Adrenal gland (tissue), 12 donors: ENCODE measurements around the gene RPUSD4. TPM values are rescaled to one million over a fixed set of nuclear protein-coding genes. Genes with fewer than 3 reads are reported as not detected.

Experiments
- DNase-seq, 7 donors: peaks; one replicate each; pipeline ENCODE4 v3.0.0-alpha.2; 2019 to 2020
- H3K27ac ChIP-seq, 5 donors: fragments of 200-600 bp; sonication (generic) in 4 of 5; 1 replicate in 3 of 5; 2 replicates in 2 of 5; pipeline versions ENCODE4 v1.5.1 to v1.8.0; 2016 to 2020; ENCODE audit warnings: mild to moderate bottlenecking in 1 of 5
- H3K27me3 ChIP-seq: fragments of 200-600 bp; 2 replicates; pipeline ENCODE4 v1.8.0; 2021
- H3K36me3 ChIP-seq, 2 donors: fragments of 200-600 bp; replicated peaks in 1 of 2; 1 replicate in 1 of 2; 2 replicates in 1 of 2; pipeline versions ENCODE4 v1.5.1 to v1.8.0; 2018 to 2022
- H3K4me1 ChIP-seq, 2 donors: fragments of 200-600 bp; replicated peaks in 1 of 2; 1 replicate in 1 of 2; 2 replicates in 1 of 2; pipeline versions ENCODE4 v1.5.1 to v1.8.0; 2018 to 2021
- H3K4me3 ChIP-seq, 4 donors: fragments of 200-600 bp; sonication (generic) in 3 of 4; one replicate each; pipeline ENCODE4 v1.5.1; 2016 to 2018
- H3K9me3 ChIP-seq, 3 donors: fragments of 200-600 bp; sonication (generic) in 1 of 3; replicated peaks in 1 of 3; 1 replicate in 2 of 3; 2 replicates in 1 of 3; pipeline versions ENCODE4 v1.5.1 to v1.8.0; 2016 to 2021
- CTCF ChIP-seq, 6 experiments: fragments of 450-650 bp in 4 of 6; fragments of 200-600 bp in 2 of 6; sonication (generic) in 1 of 6; IDR thresholded peaks; 1 replicate in 5 of 6; 2 replicates in 1 of 6; pipeline versions ENCODE4 v1.5.1 to v1.8.0; 2016 to 2021; ENCODE audit warnings: antibody characterized with exemption in 6 of 6, mild to moderate bottlenecking in 2 of 6, moderate library complexity in 1 of 6
- POLR2A ChIP-seq, 2 donors: fragments of 450-650 bp; IDR thresholded peaks; one replicate each; pipeline ENCODE4 v1.6.1; 2017; ENCODE audit warnings: antibody characterized with exemption in 2 of 2, mild to moderate bottlenecking in 2 of 2, moderate library complexity in 1 of 2
- WGBS, 4 donors: extraction: QIAGEN DNeasy Blood & Tissue Kit in 2 of 4; methylation state at CpG; one replicate each; pipeline versions ENCODE4 v1.1.5 to v1.1.7; 2013 to 2017; 5-methylcytosine and 5-hydroxymethylcytosine counted together
- intact Hi-C, 2 donors: fragments of 100-400 bp; cut with DNase I; formaldehyde crosslinking; loops; one replicate each; pipeline versions ENCODE4 v1.14.1 to v1.15.0; 2022 to 2023
- polyA plus RNA-seq, 3 donors: library from polyadenylated mRNA; stranded (reverse); fragments of 200-250 nt in 2 of 3; fragments of 350-450 nt in 1 of 3; fragmentation: Illumina TruSeq in 1 of 3; extraction: RNeasy Lipid Tissue Mini Kit (QIAGEN cat#74804) in 1 of 3; gene quantifications; one replicate each; pipeline ENCODE4 v1.2.3, GENCODE V29; 2013 to 2014
- total RNA-seq, 9 donors: library from RNA; depleted of rRNA in 4 of 9; stranded (reverse); fragments of >200 nt in 4 of 9; fragments of 120-200 nt in 1 of 9; fragmentation: NEBNext Ultra II Directional in 1 of 9; extraction: Animal tissue kit (Norgen Biotek cat#: 25700) in 1 of 9; gene quantifications; one replicate each; pipeline versions ENCODE4 v1.1.0 to v1.2.4, GENCODE V29; 2013 to 2023
- donor health status: healthy with polysubstance abuse.
- donor health status: Bipolar disorder and iron deficiency.
- donor health status: DM: yes; HTN: yes; CAD: no.
- donor health status: DM: no; HTN: no; CAD: no.
- donor health status: DM: no; HTN: no; CAD: no.
- donor health status: DM: yes; HTN: yes; CAD: no.

RPUSD4 gene
- total and polyA plus RNA-seq, 12 donors, result 10.6 to 27.5 (median 19.5) TPM

DNA sequence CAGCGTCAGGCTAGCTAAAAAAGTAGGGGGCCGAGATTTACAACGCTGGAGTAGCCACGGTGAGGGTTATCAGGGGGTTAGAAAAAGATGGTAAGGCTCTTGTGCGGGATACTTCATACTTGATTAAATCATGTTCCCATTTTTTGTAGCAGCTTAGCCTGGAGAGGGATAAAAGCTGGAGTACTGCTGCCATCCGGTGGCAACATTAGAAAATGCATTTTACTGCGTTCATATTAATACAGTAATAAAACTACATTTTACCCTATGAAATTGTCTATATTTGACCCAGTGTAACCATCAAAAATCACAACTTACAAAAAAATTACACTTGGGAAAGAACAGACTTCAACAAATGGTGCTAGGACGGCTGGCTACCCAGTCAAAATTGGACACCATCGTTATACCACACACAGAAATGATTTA is 17.3 kb downstream of the RPUSD4 start:
- H3K27me3 ChIP-seq, result no peaks in the 10 kb centered on the region
- H3K9me3 ChIP-seq, result no peaks in the 10 kb centered on the region
- intact Hi-C loops, result loop anchor here (2.0 to 5.0 kb wide), 3 partner anchors 252 to 272 kb away; no protein-coding TSS in a partner anchor
- TF ChIP-seq CTCF (IDR thresholded peaks at IDR 0.05) (peak; percentile 59 to 90 (median 76)), POLR2A (IDR thresholded peaks at IDR 0.05) (no peak)
- H3K27ac ChIP-seq, result no peak overlapping the region
- no peaks in the 10 kb centered on the region for H3K4me1 ChIP-seq
- WGBS, 4 donors, result 28 to 36% (median 34%) methylated on average over 9 of the region's 9 CpGs
- no peak overlapping the region for H3K4me3 ChIP-seq
- H3K36me3 ChIP-seq, result peaks cover 0 to 17% of the 10 kb centered on the region in 2 donors
- DNase-seq, result peak in 6 of 7 donors; percentile 29 to 79 (median 48)

- Histone ChIP-seq H3K27ac (no peak overlapping the region), H3K27me3 (no peaks in the 10 kb centered on the region), H3K4me3 (no peak overlapping the region), H3K36me3 (peaks cover 0 to 12% of the 10 kb centered on the region in 2 donors), H3K9me3 (no peaks in the 10 kb centered on the region), H3K4me1 (no peaks in the 10 kb centered on the region)
- intact Hi-C loops, result loop anchor here (5.0 kb wide), 2 partner anchors 251 to 271 kb away; no protein-coding TSS in a partner anchor
- no peak for DNase-seq
- 90 to 93% (median 92%) methylated on average over 11 to 16 of the region's 16 CpGs for WGBS, 4 donors
- no peak for TF ChIP-seq POLR2A (IDR thresholded peaks at IDR 0.05)
- TF ChIP-seq CTCF (IDR thresholded peaks at IDR 0.05), result no peak
Observed at GRCh38 chr11:126193038-126193478, 18.4 kb downstream of the RPUSD4 start.

GRCh38 chr11:126192361-126192760 is 19.1 kb downstream of the RPUSD4 start:
- Histone ChIP-seq H3K4me1 (no peaks in the 10 kb centered on the region), H3K9me3 (no peaks in the 10 kb centered on the region), H3K4me3 (no peak overlapping the region), H3K27ac (no peak overlapping the region), H3K36me3 (peaks cover 0 to 6% of the 10 kb centered on the region in 2 donors), H3K27me3 (no peaks in the 10 kb centered on the region)
- intact Hi-C loops, result loop anchor here (5.0 kb wide), 2 partner anchors 250 to 270 kb away; no protein-coding TSS in a partner anchor
- no peak for TF ChIP-seq POLR2A (IDR thresholded peaks at IDR 0.05)
- TF ChIP-seq CTCF (IDR thresholded peaks at IDR 0.05), result no peak
- DNase-seq, result no peak
- 76 to 93% (median 88%) methylated on average over 6 to 7 of the region's 7 CpGs for WGBS, 4 donors

DNA sequence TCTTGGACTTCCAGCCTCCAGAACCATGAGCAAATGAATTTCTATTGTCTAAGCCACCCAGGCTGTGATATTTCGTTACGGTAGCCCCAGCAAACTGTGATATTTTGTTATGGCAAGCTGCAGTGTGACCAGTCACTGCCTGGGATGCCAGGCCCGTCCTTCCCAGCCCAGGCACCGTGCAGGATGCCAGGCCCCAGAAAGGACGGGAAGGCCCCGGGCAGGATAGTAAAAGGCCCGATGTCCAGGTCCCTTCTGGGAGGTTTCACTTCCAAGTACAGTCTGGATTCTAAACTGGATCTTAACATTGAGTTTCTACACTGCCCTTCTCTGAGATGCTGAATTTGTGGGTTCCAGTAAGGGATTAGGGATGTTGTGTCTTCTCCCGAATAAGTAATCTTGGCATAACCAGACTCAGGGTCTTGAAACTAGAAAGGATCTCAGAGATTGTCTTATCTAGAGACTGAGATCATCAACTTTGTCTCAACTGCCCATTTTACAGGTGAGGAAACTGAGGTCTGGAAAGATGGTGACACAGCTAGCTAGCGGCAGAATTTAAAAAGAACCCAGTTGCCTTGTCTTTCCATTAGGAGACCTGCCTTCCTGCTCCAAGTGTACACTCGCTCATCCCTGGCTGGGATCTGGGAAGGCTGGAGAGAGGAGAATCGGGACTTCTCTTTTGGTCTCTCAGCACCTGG is 19.9 kb downstream of the RPUSD4 start:
- no peaks in the 10 kb centered on the region for H3K27me3 ChIP-seq
- H3K9me3 ChIP-seq, result no peaks in the 10 kb centered on the region
- no peak overlapping the region for H3K4me3 ChIP-seq
- TF ChIP-seq POLR2A (IDR thresholded peaks at IDR 0.05) (no peak), CTCF (IDR thresholded peaks at IDR 0.05) (no peak)
- WGBS, 4 donors, result 91 to 98% (median 95%) methylated on average over 9 to 11 of the region's 11 CpGs
- H3K27ac ChIP-seq, result no peak overlapping the region
- no peak for DNase-seq
- no peaks in the 10 kb centered on the region for H3K4me1 ChIP-seq
- H3K36me3 ChIP-seq, result no peaks in the 10 kb centered on the region
- intact Hi-C loops, result loop anchor here (5.0 kb wide), 2 partner anchors 249 to 269 kb away; no protein-coding TSS in a partner anchor
